NCI-H128 (cell line): ENCODE measurements around the gene ZNF439.
"Not testable (repeated sequence)": the region's sequence is repeated elsewhere in the genome, so short reads cannot be mapped to it uniquely, and the experiment has no call there.

ENCODE experiments used
- DNase-seq: peaks from one replicate; lab custom pipeline; 2025; ENCODE audit not compliant: unreplicated experiment; lab: John Stamatoyannopoulos, UW

Gene ZNF439

GRCh38 chr19:11848594-11849469, at the start of gene ZNF439:
ZNF439 (plus strand) TSS chr19:11848726; CDS start chr19:11848868, 142 bp downstream.
- DNase-seq: peak; percentile 78

DNA sequence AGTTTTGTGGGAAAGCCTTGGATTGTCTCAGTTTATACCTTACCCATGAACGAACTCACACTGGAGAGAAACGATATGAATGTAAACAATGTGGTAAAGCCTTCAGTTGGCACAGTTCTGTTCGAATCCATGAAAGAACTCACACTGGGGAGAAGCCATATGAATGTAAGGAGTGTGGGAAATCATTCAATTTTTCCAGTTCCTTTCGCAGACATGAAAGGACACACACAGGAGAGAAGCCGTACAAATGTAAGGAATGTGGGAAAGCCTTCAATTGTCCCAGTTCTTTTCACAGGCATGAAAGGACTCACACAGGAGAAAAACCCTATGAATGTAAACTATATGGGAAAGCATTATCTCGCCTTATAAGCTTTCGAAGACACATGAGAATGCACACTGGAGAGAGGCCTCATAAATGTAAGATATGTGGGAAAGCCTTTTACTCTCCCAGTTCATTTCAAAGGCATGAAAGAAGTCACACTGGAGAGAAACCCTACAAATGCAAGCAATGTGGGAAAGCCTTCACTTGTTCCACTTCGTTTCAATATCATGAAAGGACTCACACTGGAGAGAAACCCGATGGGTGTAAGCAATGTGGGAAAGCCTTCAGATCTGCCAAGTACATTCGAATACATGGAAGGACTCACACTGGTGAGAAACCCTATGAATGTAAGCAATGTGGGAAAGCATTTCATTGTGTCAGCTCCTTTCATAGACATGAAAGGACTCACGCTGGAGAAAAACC, 42.0 kb upstream of the ZNF439 start:
- DNase-seq: no peak

DNA sequence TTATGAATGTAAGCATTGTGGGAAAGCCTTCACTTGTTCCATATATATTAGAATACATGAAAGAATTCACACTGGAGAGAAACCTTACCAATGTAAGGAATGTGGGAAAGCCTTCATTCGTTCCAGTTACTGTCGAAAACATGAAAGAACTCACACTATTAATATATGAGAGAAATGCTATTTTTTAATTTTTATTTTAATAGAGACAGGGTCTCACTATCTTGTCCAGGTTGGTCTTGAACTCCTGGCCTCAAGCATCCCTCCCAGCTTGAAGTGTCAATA, 41.5 kb upstream of the ZNF439 start:
- no peak for DNase-seq

GRCh38 chr19:11813703-11814028, 34.9 kb upstream of the ZNF439 start:
- no peak for DNase-seq

GRCh38 chr19:11814029-11814699, 34.4 kb upstream of the ZNF439 start, which contains the start of gene ZNF440:
ZNF440 (plus strand) TSS chr19:11814273; CDS start chr19:11814448, 175 bp downstream.
- DNase-seq: peak; percentile 74

GRCh38 chr19:11814700-11815035, 33.9 kb upstream of the ZNF439 start:
- no peak for DNase-seq

GRCh38 chr19:11821474-11822109, 26.9 kb upstream of the ZNF439 start:
- no peak for DNase-seq

DNA sequence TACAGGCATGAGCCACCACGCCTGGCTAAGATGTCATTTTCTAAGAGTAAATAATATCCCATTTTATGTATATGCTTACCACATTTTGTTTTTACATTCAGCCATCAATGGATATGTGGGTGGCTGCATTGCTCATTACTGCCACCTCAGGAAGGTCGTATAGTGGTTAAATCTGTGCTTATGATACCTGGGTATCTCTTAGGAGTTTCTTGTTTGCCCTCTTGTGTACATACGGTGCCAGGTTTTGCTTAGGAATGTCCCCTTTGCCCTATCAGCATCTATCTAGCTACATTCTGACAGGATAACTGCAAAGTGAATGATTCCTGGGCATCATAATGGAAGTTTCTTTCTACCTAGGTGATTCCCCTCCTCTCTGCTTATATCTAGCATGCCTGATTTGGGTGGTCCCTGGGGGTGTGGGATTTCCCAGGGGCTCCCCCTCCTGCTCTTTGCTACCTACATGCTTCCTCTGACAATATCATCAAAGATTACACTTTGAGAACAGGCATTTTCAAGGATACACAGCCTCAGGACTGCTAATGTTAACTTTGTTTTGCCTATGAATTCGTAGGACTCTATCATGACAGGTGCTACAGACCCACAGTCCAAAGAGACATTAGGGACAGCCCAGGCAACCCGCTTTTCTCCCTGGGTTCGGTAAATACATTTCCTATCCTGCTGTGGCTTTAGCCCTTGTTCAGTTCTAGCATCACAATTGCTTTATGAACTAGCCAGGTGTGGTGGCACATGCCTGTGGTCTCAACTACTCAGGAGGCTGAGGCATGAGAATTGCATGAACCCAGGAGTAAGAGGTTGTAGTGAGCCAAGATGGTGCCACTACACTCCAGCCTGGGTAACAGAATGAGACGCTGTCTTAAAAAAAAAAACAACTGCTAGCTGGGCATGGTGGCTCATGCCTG, 19.3 kb upstream of the ZNF439 start:
- DNase-seq: not testable (repeated sequence)

GRCh38 chr19:11832253-11832912, 16.1 kb upstream of the ZNF439 start:
- no peak for DNase-seq

DNA sequence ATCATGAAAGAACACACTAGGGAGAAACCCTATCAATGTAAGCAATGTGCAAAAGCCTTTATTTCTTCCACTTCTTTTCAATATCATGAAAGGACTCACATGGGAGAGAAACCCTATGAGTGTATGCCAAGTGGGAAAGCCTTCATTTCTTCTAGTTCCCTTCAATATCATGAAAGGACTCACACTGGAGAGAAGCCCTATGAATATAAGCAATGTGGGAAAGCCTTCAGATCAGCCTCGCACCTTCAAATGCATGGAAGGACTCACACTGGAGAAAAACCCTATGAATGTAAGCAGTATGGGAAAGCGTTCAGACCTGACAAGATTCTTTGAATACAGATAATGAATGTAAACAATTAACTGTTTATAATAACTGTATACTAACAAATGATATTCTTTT, 15.0 kb upstream of the ZNF439 start:
- DNase-seq: no peak

- DNase-seq: not testable (repeated sequence)
These were observed 12.9 kb upstream of the ZNF439 start for GRCh38 chr19:11835626-11836066.

- DNase-seq: no peak
These were observed 4.8 kb upstream of the ZNF439 start for GRCh38 chr19:11843722-11844121.

GRCh38 chr19:11847615-11848014, 911 bp upstream of the ZNF439 start:
- not testable (repeated sequence) for DNase-seq

GRCh38 chr19:11848200-11848593, 329 bp upstream of the ZNF439 start:
- DNase-seq: no peak

DNA sequence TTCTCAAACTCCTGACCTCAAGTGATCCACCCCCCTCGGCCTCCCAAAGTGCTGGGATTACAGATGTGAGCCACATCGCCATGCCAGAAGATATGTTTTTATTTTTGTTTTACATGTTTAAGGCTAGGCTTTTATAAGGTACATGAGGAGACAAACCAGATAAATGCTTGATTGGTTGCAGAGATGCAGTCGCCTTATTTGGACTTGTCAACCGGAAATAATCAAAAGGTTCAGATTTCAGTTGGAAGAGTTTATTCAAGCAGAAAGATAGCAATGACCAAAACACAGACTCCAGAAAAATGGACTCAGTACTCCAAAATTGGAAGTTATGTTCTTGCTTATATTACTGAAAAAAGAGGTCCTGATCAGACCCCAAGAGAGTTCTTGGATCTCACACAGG, 1.8 kb downstream of the ZNF439 start:
- DNase-seq: not testable (repeated sequence)

DNA sequence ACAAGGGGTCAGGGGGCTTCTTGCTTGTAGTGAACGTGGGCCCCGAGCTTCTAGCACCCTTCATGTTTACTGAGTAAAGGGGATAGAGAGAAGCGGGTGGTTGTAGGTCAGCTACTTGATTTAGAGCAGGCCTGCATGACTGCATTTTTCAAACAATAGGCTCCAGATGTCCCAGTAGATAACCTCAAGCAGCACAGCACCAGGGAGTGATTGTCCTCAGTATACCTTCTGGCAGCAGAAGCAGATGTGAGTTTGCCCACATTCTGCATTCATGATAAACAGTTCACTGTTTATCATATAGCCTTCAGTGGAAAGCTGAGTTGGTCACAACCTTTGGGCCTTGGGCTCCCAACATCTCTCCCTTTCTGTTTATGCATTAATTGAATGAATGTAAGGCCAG, 4.8 kb downstream of the ZNF439 start:
- DNase-seq: no peak

GRCh38 chr19:11856596-11857250, 8.2 kb downstream of the ZNF439 start:
- DNase-seq: no peak

DNA sequence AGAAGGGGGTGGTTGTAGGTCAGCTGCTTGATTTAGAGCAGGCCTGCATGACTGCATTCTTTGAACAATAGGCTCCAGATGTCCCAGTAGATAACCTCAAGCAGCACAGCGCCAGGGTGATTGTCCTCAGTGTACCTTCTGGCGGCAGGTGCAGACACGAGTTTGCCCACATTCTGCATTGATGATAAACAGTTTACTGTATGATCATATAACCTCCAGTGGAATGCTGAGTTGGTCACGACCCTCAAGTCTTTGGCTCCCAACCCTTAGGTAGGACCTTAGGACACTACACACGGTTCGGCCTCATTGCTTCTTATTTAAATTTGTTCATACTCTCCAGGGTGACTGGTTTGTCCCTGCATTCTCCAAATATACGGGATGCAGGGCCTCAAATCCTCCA, 12.2 kb downstream of the ZNF439 start:
- no peak for DNase-seq

DNA sequence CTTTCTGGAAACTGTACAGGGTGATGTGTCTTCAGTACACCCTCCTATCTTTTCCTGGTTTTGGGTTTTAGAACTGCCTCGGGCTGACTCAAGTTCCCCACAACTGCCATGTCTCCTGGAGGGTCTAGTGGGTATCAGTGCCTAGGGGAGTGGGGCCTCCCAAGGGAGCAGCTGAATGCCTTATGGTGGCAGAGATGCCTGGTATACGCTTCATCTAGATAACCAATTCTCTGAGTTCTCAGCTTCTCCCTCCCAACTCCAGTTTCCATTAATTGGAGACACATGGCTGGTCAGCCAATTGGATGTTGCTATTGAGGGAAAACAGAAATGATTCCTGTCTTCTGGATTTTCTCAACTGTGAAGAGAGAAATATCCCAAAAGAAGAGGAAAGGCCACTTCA, 12.8 kb downstream of the ZNF439 start:
- no peak for DNase-seq
